Stimulated activated CD4-positive, alpha-beta T cell treated with anti-CD3 and anti-CD28 coated beads, Interleukin-4, amount 100 ng/mL, for 24 hours (primary cell): ENCODE data around the gene CFAP157.

Experiments
- DNase-seq: peaks from one replicate; pipeline ENCODE4 v3.0.0-alpha.2; 2020

The CFAP157 gene

DNA sequence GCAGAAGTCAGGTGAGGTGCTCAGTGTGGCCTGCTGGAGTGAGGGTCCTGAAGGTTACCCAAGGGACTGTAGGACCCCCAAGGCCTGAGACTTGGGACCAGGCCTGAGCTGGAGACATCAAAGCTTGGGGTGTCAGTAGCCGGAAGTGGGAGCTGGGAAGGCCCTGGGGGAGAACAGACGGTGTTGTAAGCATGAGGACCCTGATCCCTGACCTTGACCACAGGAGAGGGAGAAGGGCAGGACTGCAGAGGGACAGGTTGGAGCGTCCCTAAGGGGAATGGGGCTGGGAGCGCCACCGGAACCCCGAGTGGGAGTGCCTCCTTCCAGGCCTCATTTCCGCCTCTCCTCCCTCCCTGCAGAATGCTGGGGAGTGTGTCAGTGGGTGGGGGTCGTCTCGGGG is 9.6 kb downstream of the CFAP157 start:
- DNase-seq = no peak

GRCh38 chr9:127717766-127718165 is 11.0 kb downstream of the CFAP157 start:
- DNase-seq = no peak

DNA sequence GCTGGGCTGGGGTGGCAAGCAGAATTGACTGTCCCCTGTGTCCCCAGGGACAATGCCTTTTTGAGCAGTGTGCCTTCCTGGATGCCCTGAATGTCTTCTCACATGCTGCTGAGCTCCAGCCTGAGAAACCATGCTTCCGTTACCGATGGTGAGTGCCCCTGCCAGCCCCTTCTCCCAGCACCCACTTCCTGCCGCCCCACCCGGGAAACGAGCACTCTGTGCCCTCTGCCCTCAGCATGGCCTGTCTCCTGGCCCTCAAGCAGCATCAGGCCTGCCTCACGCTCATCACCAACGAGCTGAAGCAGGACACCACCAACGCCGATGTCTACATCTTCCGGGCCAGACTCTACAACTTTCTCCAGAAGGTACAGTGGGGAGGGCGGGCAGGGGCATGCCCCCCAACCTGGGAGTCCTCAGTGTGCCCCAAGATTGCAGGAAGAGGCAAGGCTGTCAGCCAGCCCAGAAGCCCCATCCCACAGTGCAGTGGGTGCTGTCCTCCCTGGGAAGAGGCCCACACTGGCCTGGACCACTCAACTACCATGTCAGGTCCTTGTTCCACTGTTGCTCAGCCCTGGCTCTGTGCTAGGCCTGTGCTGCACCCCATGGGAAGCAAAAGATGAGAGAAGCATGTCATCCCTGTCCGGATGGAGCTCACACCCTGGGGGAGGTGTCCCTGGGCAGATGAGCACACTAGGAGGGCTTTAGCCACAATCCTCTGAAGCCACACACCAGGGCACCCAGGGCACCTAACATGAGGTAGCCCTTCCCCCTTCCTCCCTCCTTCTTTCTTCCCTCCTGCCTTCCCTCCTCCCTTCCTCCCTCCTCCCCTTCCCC is 13.5 kb downstream of the CFAP157 start:
- DNase-seq = no peak

DNA sequence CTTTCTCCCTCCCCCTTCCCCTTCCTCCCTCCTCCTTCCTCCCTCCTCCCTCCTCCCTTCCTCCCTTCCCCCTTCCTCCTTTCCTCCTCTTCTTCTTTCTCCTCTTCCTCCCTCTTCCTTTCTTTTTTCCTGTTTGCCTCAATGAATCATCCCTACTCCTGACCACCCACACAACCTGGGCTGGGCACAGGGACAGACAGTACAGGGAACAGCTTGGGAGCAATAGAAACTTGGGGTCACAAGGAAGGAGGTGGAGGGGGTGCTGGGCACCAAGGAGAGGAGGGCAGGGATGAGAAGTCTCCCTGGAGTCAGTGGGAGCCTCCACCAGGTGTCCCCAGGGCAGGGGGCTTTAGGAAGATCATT is 14.1 kb downstream of the CFAP157 start:
- DNase-seq = no peak

- no peak for DNase-seq
Observed at GRCh38 chr9:127721391-127721821, 14.6 kb downstream of the CFAP157 start.

- DNase-seq = no peak
Observed at GRCh38 chr9:127722055-127722745, 15.4 kb downstream of the CFAP157 start.

- DNase-seq = no peak
Observed at GRCh38 chr9:127723013-127723412, 16.2 kb downstream of the CFAP157 start.

- no peak for DNase-seq
Observed at GRCh38 chr9:127723444-127723843, 16.7 kb downstream of the CFAP157 start.

GRCh38 chr9:127724012-127724411 is 17.2 kb downstream of the CFAP157 start:
- DNase-seq = no peak

DNA sequence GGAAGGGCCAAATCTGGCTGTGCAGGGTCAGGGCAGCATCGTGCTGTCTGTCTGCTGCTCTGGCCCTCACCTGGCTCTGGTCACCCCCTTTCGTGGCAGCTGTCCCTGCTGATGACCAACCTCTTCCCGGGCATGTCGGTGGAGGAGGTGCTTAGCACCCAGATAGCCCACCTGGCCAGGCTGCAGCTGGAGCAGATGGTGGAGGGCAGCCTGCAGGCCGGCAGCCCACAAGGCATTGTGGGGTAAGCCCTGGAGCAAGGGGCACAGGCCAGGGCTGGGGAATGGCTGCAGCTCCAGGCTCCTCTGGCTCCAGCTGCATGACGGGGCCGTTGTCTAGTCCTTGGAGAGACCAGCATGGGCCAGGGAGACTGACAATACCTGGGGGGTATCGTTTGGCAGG is 20.1 kb downstream of the CFAP157 start:
- no peak for DNase-seq

- no peak for DNase-seq
Observed at GRCh38 chr9:127728808-127729207, 22.0 kb downstream of the CFAP157 start.

DNA sequence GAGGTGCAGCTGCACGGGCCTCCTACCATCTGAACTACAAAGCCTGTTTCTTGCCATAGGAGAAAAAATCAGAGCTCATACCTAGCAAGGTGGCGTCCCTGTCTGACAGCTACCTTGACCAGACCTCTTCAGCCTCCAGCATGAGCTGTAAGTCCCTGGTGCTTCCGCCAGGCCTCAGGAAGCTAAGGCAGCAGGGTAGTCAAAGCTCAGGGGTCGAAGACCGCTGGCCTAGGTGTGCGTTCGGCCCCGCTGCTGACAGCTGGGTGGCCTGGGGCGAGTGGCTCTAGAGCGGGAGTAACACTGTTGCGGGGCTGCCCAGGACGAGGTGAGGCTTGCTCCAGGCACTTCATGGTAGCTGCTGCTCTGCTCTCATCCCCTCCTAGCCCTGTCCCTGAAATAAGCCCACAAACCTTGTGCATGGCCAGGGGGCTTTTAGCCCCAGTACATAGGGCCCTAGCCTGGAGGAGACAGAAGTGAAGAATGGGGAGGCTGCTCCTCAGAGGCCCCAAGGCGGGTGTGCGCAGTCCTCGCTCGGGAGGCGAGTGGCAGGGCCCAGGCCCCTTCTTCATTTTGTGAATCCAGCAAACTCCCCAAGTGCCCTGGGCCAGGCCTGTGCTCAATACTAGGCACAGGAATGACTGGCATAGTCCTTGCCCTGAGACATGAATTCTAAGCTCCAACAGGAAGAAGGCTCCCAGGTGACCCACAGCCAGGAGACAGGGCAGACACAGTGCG is 22.9 kb downstream of the CFAP157 start:
- DNase-seq = no peak

- no peak for DNase-seq
Observed at GRCh38 chr9:127730262-127730661, 23.5 kb downstream of the CFAP157 start.

GRCh38 chr9:127730799-127731410 is 24.1 kb downstream of the CFAP157 start:
- DNase-seq = no peak

- no peak for DNase-seq
Observed at GRCh38 chr9:127731938-127732337, 25.1 kb downstream of the CFAP157 start.

DNA sequence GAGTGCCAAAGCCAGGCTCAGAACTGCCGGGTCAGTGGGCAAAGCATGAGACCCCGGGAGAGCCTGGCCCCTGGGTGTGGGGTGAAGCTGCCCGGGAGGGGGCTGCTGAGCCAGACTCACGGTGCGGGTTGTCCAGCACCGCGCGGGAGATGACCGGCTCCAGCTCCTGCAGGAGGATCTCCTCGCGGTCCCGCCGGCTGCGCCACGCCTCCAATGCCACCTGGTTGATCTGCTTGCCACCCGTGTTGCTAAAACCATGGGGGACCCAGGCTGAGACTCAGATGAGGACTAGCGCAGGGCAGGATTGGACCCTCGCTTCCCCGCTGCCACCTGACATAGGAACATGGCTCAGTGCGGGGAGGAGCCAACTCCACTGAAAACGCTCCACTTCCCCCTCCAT is 25.7 kb downstream of the CFAP157 start:
- DNase-seq = no peak

- DNase-seq = no peak
Observed at GRCh38 chr9:127733614-127734013, 26.8 kb downstream of the CFAP157 start.

- no peak for DNase-seq
Observed at GRCh38 chr9:127734247-127734746, 27.5 kb downstream of the CFAP157 start.

DNA sequence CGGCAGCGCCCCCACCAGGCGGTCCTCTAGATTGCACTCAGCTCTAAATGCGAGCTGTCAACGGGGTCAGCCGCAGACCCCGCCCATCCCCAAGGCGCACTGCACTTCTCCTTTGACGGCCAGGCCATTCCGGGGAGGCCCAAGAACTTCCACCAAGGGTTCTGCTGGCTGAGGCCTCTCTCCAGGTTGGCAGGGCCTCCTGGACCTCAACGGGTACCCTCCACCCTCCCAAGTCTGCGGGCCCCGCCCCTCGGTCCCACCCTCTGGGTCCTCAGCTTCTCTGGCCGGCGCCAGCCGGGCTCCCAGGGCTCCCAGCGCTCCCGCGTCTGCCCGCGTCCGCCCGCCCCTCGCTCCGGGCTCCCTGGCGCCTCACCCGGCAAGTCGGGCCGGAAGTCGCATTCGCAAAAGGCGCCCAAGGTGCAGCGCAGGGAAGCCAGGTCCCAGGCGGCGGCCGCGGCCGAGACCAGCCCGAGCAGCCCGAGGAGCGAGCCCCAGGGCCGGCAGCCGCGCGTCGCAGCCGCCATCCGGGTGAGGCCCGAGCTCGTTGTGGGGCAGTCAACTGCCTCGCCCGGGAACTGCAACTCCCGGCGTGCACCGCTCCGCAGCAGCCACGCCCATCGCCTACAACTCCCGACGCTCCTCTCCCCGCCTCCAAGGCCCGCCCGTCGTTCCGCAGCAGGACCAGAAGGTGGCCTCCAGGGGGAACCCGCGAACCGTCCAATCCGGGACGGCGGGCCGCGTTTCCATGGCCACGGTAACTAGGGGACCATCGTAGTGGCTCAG is 28.1 kb downstream of the CFAP157 start, which contains the start of gene TOR2A:
Gene TOR2A (minus strand): TSS at position 548 of the 783 bp plus-strand sequence. CDS start 24 bp downstream, at position 524.
- peak; percentile 99 for DNase-seq

- DNase-seq = no peak
Observed at GRCh38 chr9:127735530-127736185, 28.9 kb downstream of the CFAP157 start.

DNA sequence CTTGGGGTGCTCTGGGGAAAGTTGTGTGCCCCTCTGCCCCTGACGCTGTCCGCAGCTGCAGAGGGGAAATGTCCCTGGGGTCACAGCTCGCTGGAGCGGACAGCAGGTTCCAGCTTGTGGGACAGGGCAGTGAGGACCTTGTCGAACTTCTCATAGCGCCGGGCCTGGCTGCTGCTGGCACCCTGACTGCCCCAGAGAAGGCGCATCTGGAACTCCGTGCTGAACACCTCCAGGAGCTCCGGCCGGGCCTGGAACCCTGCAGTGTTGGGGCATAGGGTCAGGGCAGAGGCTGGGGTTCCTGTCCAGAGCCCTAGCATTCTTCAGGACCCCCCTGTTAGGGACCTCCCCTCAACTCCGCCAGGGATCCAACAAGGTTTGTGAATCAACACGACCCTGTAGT is 31.9 kb downstream of the CFAP157 start:
- no peak for DNase-seq
